Adrenal gland (tissue), 12 donors: Measurements from ENCODE around the gene PYM1. TPM values are rescaled to one million over a fixed set of nuclear protein-coding genes. Genes with fewer than 3 reads are reported as not detected.

ENCODE experiments used
- DNase-seq, 7 donors: peaks; one replicate each; pipeline ENCODE4 v3.0.0-alpha.2; 2019 to 2020
- H3K27ac ChIP-seq, 5 donors: fragments of 200-600 bp; sonication (generic) in 4 of 5; 1 replicate in 3 of 5; 2 replicates in 2 of 5; pipeline versions ENCODE4 v1.5.1 to v1.8.0; 2016 to 2020; ENCODE audit warnings: mild to moderate bottlenecking in 1 of 5
- H3K27me3 ChIP-seq: fragments of 200-600 bp; 2 replicates; pipeline ENCODE4 v1.8.0; 2021
- H3K36me3 ChIP-seq, 2 donors: fragments of 200-600 bp; replicated peaks in 1 of 2; 1 replicate in 1 of 2; 2 replicates in 1 of 2; pipeline versions ENCODE4 v1.5.1 to v1.8.0; 2018 to 2022
- H3K4me1 ChIP-seq, 2 donors: fragments of 200-600 bp; replicated peaks in 1 of 2; 1 replicate in 1 of 2; 2 replicates in 1 of 2; pipeline versions ENCODE4 v1.5.1 to v1.8.0; 2018 to 2021
- H3K4me3 ChIP-seq, 4 donors: fragments of 200-600 bp; sonication (generic) in 3 of 4; one replicate each; pipeline ENCODE4 v1.5.1; 2016 to 2018
- H3K9me3 ChIP-seq, 3 donors: fragments of 200-600 bp; sonication (generic) in 1 of 3; replicated peaks in 1 of 3; 1 replicate in 2 of 3; 2 replicates in 1 of 3; pipeline versions ENCODE4 v1.5.1 to v1.8.0; 2016 to 2021
- CTCF ChIP-seq, 6 experiments: fragments of 450-650 bp in 4 of 6; fragments of 200-600 bp in 2 of 6; sonication (generic) in 1 of 6; IDR thresholded peaks; 1 replicate in 5 of 6; 2 replicates in 1 of 6; pipeline versions ENCODE4 v1.5.1 to v1.8.0; 2016 to 2021; ENCODE audit warnings: antibody characterized with exemption in 6 of 6, mild to moderate bottlenecking in 2 of 6, moderate library complexity in 1 of 6
- POLR2A ChIP-seq, 2 donors: fragments of 450-650 bp; IDR thresholded peaks; one replicate each; pipeline ENCODE4 v1.6.1; 2017; ENCODE audit warnings: antibody characterized with exemption in 2 of 2, mild to moderate bottlenecking in 2 of 2, moderate library complexity in 1 of 2
- WGBS, 4 donors: extraction: QIAGEN DNeasy Blood & Tissue Kit in 2 of 4; methylation state at CpG; one replicate each; pipeline versions ENCODE4 v1.1.5 to v1.1.7; 2013 to 2017; 5-methylcytosine and 5-hydroxymethylcytosine counted together
- intact Hi-C, 2 donors: fragments of 100-400 bp; cut with DNase I; formaldehyde crosslinking; loops; one replicate each; pipeline versions ENCODE4 v1.14.1 to v1.15.0; 2022 to 2023
- polyA plus RNA-seq, 3 donors: library from polyadenylated mRNA; stranded (reverse); fragments of 200-250 nt in 2 of 3; fragments of 350-450 nt in 1 of 3; fragmentation: Illumina TruSeq in 1 of 3; extraction: RNeasy Lipid Tissue Mini Kit (QIAGEN cat#74804) in 1 of 3; gene quantifications; one replicate each; pipeline ENCODE4 v1.2.3, GENCODE V29; 2013 to 2014
- total RNA-seq, 9 donors: library from RNA; depleted of rRNA in 4 of 9; stranded (reverse); fragments of >200 nt in 4 of 9; fragments of 120-200 nt in 1 of 9; fragmentation: NEBNext Ultra II Directional in 1 of 9; extraction: Animal tissue kit (Norgen Biotek cat#: 25700) in 1 of 9; gene quantifications; one replicate each; pipeline versions ENCODE4 v1.1.0 to v1.2.4, GENCODE V29; 2013 to 2023
- donor health status: healthy with polysubstance abuse.
- donor health status: Bipolar disorder and iron deficiency.
- donor health status: DM: yes; HTN: yes; CAD: no.
- donor health status: DM: no; HTN: no; CAD: no.
- donor health status: DM: no; HTN: no; CAD: no.
- donor health status: DM: yes; HTN: yes; CAD: no.

The PYM1 gene
- total and polyA plus RNA-seq, 12 donors: 32.1 to 60.9 (median 43.5) TPM

GRCh38 chr12:55893723-55894122, 34.0 kb downstream of the PYM1 start:
- Histone ChIP-seq H3K4me1 (no peaks in the 10 kb centered on the region), H3K36me3 (no peaks in the 10 kb centered on the region), H3K4me3 (no peak overlapping the region), H3K27ac (no peak overlapping the region), H3K9me3 (no peaks in the 10 kb centered on the region), H3K27me3 (no peaks in the 10 kb centered on the region)
- intact Hi-C loops: no loop called here
- WGBS, 4 donors: 94 to 100% (median 97%) methylated on average over 1 of the region's 1 CpG
- no peak for DNase-seq
- TF ChIP-seq POLR2A (IDR thresholded peaks at IDR 0.05) (no peak), CTCF (IDR thresholded peaks at IDR 0.05) (no peak)

GRCh38 chr12:55891310-55891709, 36.4 kb downstream of the PYM1 start:
- 81 to 93% (median 89%) methylated on average over 4 of the region's 4 CpGs for whole genome bisulfite sequencing, 4 donors
- H3K9me3 ChIP-seq: no peaks in the 10 kb centered on the region
- TF ChIP-seq POLR2A (IDR thresholded peaks at IDR 0.05): no peak
- no peak for TF ChIP-seq CTCF (IDR thresholded peaks at IDR 0.05)
- H3K4me3 ChIP-seq: no peak overlapping the region
- no peaks in the 10 kb centered on the region for H3K4me1 ChIP-seq
- no peak for DNase-seq
- H3K27me3 ChIP-seq: no peaks in the 10 kb centered on the region
- no peak overlapping the region for H3K27ac ChIP-seq
- intact Hi-C loops: no loop called here
- no peaks in the 10 kb centered on the region for H3K36me3 ChIP-seq

GRCh38 chr12:55885113-55885512, 42.6 kb downstream of the PYM1 start:
- TF ChIP-seq CTCF (IDR thresholded peaks at IDR 0.05) (no peak), POLR2A (IDR thresholded peaks at IDR 0.05) (no peak)
- no peaks in the 10 kb centered on the region for H3K9me3 ChIP-seq
- 88 to 100% (median 96%) methylated on average over 1 of the region's 1 CpG for WGBS, 4 donors
- no peaks in the 10 kb centered on the region for H3K27me3 ChIP-seq
- no peaks in the 10 kb centered on the region for H3K4me1 ChIP-seq
- H3K4me3 ChIP-seq: no peak overlapping the region
- no peak overlapping the region for H3K27ac ChIP-seq
- no peaks in the 10 kb centered on the region for H3K36me3 ChIP-seq
- no peak for DNase-seq
- intact Hi-C loops: no loop called here

GRCh38 chr12:55877824-55878223, 49.9 kb downstream of the PYM1 start:
- Histone ChIP-seq H3K9me3 (no peaks in the 10 kb centered on the region), H3K27ac (no peak overlapping the region), H3K4me3 (no peak overlapping the region), H3K4me1 (no peaks in the 10 kb centered on the region), H3K27me3 (no peaks in the 10 kb centered on the region), H3K36me3 (no peaks in the 10 kb centered on the region)
- intact Hi-C loops: no loop called here
- no peak for DNase-seq
- no peak for TF ChIP-seq POLR2A (IDR thresholded peaks at IDR 0.05)
- no peak for TF ChIP-seq CTCF (IDR thresholded peaks at IDR 0.05)
